ENCODE measurements around the gene TMEM140.
A peak's percentile ranks its signal among the peaks of the same experiment; 100 is the strongest.

Gene TMEM140

GRCh38 chr7:135147899-135148721, at the start of gene TMEM140:
Gene TMEM140, plus strand, starts transcription at chr7:135148072. Its CDS starts 16,370 bp downstream, at chr7:135164442.
- DNase-seq (ENCODE audit: low read depth), result peak; percentile 62
- H3K4me3 ChIP-seq (replicated peaks; ENCODE audit: low read depth, low read length), result peak within 1 kb of the TSS; percentile 16
- TF ChIP-seq CTCF (IDR thresholded peaks at IDR 0.05; ENCODE audit: low read length, missing control alignments), result no peak

GRCh38 chr7:135098391-135098790, 49.5 kb upstream of the TMEM140 start:
- H3K4me3 ChIP-seq (replicated peaks; ENCODE audit: low read depth, low read length), result no peak overlapping the region
- TF ChIP-seq CTCF (IDR thresholded peaks at IDR 0.05; ENCODE audit: low read length, missing control alignments), result no peak
- peak; percentile 24 for DNase-seq (ENCODE audit: low read depth)

- H3K4me3 ChIP-seq (replicated peaks; ENCODE audit: low read depth, low read length), result no peak overlapping the region
- no peak for TF ChIP-seq CTCF (IDR thresholded peaks at IDR 0.05; ENCODE audit: low read length, missing control alignments)
- peak; percentile 8 for DNase-seq (ENCODE audit: low read depth)
Measured at GRCh38 chr7:135100856-135101255, 47.0 kb upstream of the TMEM140 start.

- TF ChIP-seq CTCF (IDR thresholded peaks at IDR 0.05; ENCODE audit: low read length, missing control alignments), result no peak
- no peak overlapping the region for H3K4me3 ChIP-seq (replicated peaks; ENCODE audit: low read depth, low read length)
- DNase-seq (ENCODE audit: low read depth), result no peak
Measured at GRCh38 chr7:135102372-135102771, 45.5 kb upstream of the TMEM140 start.

- DNase-seq (ENCODE audit: low read depth), result no peak
- no peak for TF ChIP-seq CTCF (IDR thresholded peaks at IDR 0.05; ENCODE audit: low read length, missing control alignments)
- no peak overlapping the region for H3K4me3 ChIP-seq (replicated peaks; ENCODE audit: low read depth, low read length)
Measured at GRCh38 chr7:135109562-135109961, 38.3 kb upstream of the TMEM140 start.

GRCh38 chr7:135109976-135110375, 37.9 kb upstream of the TMEM140 start:
- DNase-seq (ENCODE audit: low read depth), result no peak
- TF ChIP-seq CTCF (IDR thresholded peaks at IDR 0.05; ENCODE audit: low read length, missing control alignments), result no peak
- H3K4me3 ChIP-seq (replicated peaks; ENCODE audit: low read depth, low read length), result no peak overlapping the region

- TF ChIP-seq CTCF (IDR thresholded peaks at IDR 0.05; ENCODE audit: low read length, missing control alignments), result no peak
- peak; percentile 42 for DNase-seq (ENCODE audit: low read depth)
- H3K4me3 ChIP-seq (replicated peaks; ENCODE audit: low read depth, low read length), result no peak overlapping the region
Measured at GRCh38 chr7:135111379-135111778, 36.5 kb upstream of the TMEM140 start.
